Activated naive CD8-positive, alpha-beta T cell treated with anti-CD3 and anti-CD28 coated beads for 36 hours (primary cell): ENCODE results near the gene MUC4. TPM values are rescaled to one million over a fixed set of nuclear protein-coding genes. Genes with fewer than 3 reads are reported as not detected.

Source experiments
- DNase-seq: peaks from one replicate; pipeline ENCODE4 v3.0.0; 2021
- H3K27ac Mint-ChIP-seq: one replicate; pipeline ENCODE4 v1.8.0; 2022; ENCODE audit warnings: mild to moderate bottlenecking, moderate library complexity, mixed read lengths
- H3K27me3 Mint-ChIP-seq: one replicate; pipeline ENCODE4 v1.8.0; 2022; ENCODE audit warnings: mild to moderate bottlenecking, mixed read lengths
- H3K36me3 Mint-ChIP-seq: one replicate; pipeline ENCODE4 v1.8.0; 2021; ENCODE audit warnings: mild to moderate bottlenecking, mixed read lengths
- H3K4me1 Mint-ChIP-seq: one replicate; pipeline ENCODE4 v1.8.0; 2021; ENCODE audit warnings: mixed read lengths
- H3K4me3 Mint-ChIP-seq: one replicate; pipeline ENCODE4 v1.8.0; 2022; ENCODE audit warnings: mild to moderate bottlenecking, moderate library complexity, mixed read lengths
- H3K9me3 Mint-ChIP-seq: one replicate; pipeline ENCODE4 v1.8.0; 2022; ENCODE audit warnings: mixed read lengths
- total RNA-seq, 2 experiments: library from RNA; stranded (reverse); gene quantifications; one replicate each; pipeline ENCODE4 v1.2.3, GENCODE V29; 2021

MUC4 gene, protein sequence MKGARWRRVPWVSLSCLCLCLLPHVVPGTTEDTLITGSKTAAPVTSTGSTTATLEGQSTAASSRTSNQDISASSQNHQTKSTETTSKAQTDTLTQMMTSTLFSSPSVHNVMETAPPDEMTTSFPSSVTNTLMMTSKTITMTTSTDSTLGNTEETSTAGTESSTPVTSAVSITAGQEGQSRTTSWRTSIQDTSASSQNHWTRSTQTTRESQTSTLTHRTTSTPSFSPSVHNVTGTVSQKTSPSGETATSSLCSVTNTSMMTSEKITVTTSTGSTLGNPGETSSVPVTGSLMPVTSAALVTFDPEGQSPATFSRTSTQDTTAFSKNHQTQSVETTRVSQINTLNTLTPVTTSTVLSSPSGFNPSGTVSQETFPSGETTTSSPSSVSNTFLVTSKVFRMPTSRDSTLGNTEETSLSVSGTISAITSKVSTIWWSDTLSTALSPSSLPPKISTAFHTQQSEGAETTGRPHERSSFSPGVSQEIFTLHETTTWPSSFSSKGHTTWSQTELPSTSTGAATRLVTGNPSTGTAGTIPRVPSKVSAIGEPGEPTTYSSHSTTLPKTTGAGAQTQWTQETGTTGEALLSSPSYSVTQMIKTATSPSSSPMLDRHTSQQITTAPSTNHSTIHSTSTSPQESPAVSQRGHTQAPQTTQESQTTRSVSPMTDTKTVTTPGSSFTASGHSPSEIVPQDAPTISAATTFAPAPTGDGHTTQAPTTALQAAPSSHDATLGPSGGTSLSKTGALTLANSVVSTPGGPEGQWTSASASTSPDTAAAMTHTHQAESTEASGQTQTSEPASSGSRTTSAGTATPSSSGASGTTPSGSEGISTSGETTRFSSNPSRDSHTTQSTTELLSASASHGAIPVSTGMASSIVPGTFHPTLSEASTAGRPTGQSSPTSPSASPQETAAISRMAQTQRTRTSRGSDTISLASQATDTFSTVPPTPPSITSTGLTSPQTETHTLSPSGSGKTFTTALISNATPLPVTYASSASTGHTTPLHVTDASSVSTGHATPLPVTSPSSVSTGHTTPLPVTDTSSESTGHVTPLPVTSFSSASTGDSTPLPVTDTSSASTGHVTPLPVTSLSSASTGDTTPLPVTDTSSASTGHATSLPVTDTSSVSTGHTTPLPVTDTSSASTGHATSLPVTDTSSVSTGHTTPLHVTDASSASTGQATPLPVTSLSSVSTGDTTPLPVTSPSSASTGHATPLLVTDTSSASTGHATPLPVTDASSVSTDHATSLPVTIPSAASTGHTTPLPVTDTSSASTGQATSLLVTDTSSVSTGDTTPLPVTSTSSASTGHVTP (N-terminal part only)
- under 1 TPM; 0.08 to 0.14 TPM for total RNA-seq

GRCh38 chr3:195811756-195812155 lies at the start of gene MUC4:
TSS of gene MUC4 (minus strand) at chr3:195811929. CDS start at chr3:195811817, 112 bp downstream.
- no peak for DNase-seq
- Mint-ChIP-seq H3K4me1 (no peaks in the 10 kb centered on the region), H3K9me3 (no peaks in the 10 kb centered on the region), H3K4me3 (no peak within 1 kb of the TSS), H3K27me3 (no peaks in the 10 kb centered on the region), H3K27ac (no peak within 1 kb of the TSS), H3K36me3 (no peaks in the 10 kb centered on the region)

DNA sequence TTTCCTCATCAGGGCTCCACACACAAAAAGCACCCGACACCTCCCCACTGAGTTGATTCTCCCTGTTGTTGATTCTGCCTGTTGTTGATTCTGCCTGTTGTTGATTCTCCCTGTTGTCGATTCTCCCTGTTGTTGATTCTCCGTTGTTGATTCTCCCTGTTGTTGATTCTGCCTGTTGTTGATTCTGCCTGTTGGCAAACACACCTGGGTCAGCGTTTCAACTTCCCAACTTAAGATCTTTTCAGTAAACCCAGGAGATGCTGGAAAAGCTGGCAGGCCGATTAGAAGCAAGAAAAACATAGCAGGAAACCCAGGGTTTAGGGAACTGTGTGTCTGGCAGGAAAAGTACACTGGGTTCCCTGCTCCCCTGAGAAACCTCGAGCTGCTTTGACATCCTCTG lies 48.7 kb upstream of the MUC4 start:
- no peak overlapping the region for H3K4me3 Mint-ChIP-seq
- peak overlapping the region; percentile 3 for H3K27ac Mint-ChIP-seq
- peaks cover 7% of the 10 kb centered on the region for H3K4me1 Mint-ChIP-seq
- no peak for DNase-seq
- H3K27me3 Mint-ChIP-seq = peaks cover 4% of the 10 kb centered on the region
- H3K9me3 Mint-ChIP-seq = no peaks in the 10 kb centered on the region
- no peaks in the 10 kb centered on the region for H3K36me3 Mint-ChIP-seq

GRCh38 chr3:195859846-195860411 lies 48.2 kb upstream of the MUC4 start:
- Mint-ChIP-seq H3K9me3 (no peaks in the 10 kb centered on the region), H3K4me3 (no peak overlapping the region), H3K36me3 (no peaks in the 10 kb centered on the region), H3K27me3 (peaks cover 4% of the 10 kb centered on the region), H3K4me1 (peaks cover 7% of the 10 kb centered on the region), H3K27ac (no peak overlapping the region)
- no peak for DNase-seq

DNA sequence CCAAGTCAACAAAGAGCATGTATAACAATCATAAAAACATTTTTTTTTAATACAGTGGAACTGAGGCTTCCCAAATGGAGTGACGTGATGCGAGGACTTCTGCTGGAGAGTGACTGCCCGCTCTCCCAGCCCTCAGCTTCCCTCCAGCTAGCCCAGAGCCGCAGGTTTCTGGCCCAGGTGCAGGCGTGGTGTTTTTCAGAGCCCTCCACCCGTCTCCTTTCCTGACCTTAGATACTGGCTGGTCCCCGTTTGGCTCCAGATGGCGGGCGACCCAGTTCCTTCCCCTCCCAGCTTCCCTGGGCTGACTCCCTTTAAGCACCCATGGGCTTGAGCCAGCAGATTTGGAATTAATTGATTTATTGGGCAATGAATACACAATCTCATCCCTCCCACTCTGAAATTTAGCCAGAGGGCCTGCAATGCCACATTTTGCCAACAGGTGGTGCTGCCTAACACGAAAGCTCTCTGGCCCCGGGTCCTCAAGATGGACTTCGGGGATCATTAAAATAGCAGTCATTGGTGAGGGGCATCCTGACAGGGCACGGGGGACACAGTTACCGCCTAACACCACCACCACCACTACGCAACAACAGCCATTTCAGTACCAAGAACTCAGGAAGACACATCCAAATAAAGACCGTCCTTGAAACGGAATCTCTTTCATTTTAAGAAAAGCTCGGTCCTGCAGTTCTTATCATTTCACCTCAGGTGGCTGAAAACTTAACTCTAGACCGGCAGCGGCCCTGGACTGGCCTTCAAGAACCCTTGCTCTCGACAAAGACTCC lies 47.5 kb upstream of the MUC4 start:
- H3K4me3 Mint-ChIP-seq = peak overlapping the region; percentile 62
- H3K9me3 Mint-ChIP-seq = no peaks in the 10 kb centered on the region
- no peak overlapping the region for H3K27ac Mint-ChIP-seq

GRCh38 chr3:195856410-195857084 lies 44.8 kb upstream of the MUC4 start:
- Mint-ChIP-seq H3K27me3 (peaks cover 17% of the 10 kb centered on the region), H3K9me3 (no peaks in the 10 kb centered on the region), H3K36me3 (no peaks in the 10 kb centered on the region), H3K27ac (no peak overlapping the region), H3K4me3 (no peak overlapping the region), H3K4me1 (peaks cover 4% of the 10 kb centered on the region)
- DNase-seq = no peak

More for the DNA sequence above, 47.5 kb upstream of the MUC4 start:
- no peaks in the 10 kb centered on the region for H3K36me3 Mint-ChIP-seq
- H3K4me1 Mint-ChIP-seq = peaks cover 7% of the 10 kb centered on the region
- H3K27me3 Mint-ChIP-seq = peaks cover 4% of the 10 kb centered on the region
- DNase-seq = peak; percentile 68

DNA sequence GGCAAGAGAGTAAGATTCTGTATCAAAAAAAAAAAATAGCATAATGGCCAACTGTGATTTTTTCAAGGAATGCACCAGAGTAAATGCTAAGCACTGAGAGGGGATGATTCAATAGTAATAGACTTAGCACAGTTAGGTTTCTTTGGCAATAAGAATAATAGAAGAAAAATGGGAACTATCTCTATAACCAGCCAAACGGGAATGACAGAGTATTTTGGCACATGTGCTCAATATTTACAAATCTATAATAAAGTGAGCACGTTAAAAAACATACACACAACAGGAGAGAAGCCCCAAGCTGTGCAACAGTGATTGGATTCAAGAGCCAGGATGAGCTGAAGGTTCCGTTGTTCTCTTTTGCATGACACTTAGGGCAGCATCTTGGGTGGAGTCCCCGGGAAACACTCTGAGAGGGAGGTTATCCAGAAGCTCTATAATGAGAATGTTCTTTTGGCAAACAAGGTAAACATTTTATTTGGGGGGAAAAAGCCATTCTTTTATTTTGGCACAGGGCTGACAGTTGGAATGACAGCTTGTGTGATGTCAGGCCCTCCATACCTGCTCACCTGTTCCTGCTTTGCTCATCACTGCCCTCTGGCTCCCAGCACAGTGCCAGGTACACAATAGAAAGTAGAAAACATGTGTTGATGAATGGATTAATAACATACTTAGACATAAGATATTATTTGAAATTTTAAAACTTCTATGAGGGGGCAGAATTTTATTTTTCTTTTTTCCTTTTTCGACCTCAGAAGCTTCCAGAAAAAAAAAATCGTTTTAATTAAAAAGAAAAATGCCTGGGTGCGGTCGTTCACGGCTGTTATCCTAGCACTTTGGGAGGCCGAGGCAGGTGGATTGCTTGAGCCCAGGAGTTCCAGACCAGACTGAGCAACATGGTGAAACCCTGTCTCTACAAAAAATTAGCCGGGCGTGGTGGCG lies 44.0 kb upstream of the MUC4 start:
- peaks cover 18% of the 10 kb centered on the region for H3K27me3 Mint-ChIP-seq
- no peak overlapping the region for H3K27ac Mint-ChIP-seq
- peaks cover 9% of the 10 kb centered on the region for H3K4me1 Mint-ChIP-seq
- DNase-seq = no peak
- H3K4me3 Mint-ChIP-seq = no peak overlapping the region
- no peaks in the 10 kb centered on the region for H3K36me3 Mint-ChIP-seq
- no peaks in the 10 kb centered on the region for H3K9me3 Mint-ChIP-seq

DNA sequence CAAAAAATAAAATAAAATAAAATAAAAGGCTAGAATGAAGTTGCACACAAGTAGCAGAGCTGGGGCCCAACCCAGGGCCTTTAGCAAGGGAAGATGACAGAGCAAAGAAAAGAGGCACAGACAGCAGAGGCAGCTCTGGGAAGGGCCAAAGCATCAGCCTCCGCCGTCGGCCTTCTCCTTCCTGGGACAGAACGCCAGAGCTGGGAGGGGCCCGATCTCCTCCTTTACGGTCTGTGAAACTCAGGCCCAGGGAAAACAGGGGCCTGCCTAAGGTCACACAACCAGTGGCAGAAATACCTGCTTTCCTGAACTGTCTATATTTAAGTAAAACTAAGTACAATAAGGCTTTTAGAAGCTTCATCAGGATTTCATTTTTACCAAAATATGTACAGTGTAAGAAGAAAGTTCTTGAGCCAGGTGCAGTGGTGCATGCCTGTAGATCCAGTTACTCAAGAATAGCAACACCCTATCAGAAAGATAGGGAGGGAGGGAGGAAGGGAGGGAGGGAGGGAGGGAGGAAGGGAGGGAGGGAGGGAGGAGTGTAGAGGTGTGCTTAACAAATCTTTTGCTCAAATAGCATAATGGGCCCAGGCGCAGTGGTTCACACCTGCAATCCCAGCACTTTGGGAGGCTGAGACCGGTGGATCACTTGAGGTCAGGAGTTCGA lies 43.0 kb upstream of the MUC4 start:
- Mint-ChIP-seq H3K4me1 (peaks cover 11% of the 10 kb centered on the region), H3K27me3 (peaks cover 18% of the 10 kb centered on the region), H3K27ac (no peak overlapping the region), H3K9me3 (no peaks in the 10 kb centered on the region), H3K4me3 (no peak overlapping the region), H3K36me3 (no peaks in the 10 kb centered on the region)
- no peak for DNase-seq

GRCh38 chr3:195853996-195854395 lies 42.3 kb upstream of the MUC4 start:
- no peak for DNase-seq
- H3K27me3 Mint-ChIP-seq = peaks cover 20% of the 10 kb centered on the region

DNA sequence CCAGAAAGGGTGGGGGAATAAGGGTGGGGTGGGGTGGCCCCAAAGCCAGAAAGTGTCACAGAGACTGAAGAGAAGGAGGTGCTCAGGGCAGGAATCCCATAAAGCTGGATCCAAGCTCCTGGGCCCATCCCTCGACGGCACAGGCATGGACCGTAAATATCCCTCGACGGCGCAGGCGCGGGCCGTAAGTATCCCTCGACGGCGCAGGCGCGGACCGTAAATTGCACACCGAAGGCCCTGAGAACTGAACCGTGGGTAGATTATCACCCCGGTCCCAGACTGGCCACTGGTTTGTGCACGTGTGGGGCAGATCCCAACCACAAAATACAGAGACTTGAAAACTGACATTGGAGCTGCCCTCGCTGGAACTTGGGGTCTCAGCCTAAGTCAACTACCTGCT lies 41.3 kb upstream of the MUC4 start:
- no peak for DNase-seq
- Mint-ChIP-seq H3K4me1 (peaks cover 7% of the 10 kb centered on the region), H3K27me3 (peaks cover 25% of the 10 kb centered on the region), H3K27ac (no peak overlapping the region), H3K9me3 (no peaks in the 10 kb centered on the region), H3K4me3 (no peak overlapping the region), H3K36me3 (no peaks in the 10 kb centered on the region)

More at GRCh38 chr3:195853996-195854395, 42.3 kb upstream of the MUC4 start:
- peaks cover 7% of the 10 kb centered on the region for H3K4me1 Mint-ChIP-seq
- H3K9me3 Mint-ChIP-seq = no peaks in the 10 kb centered on the region
- no peak overlapping the region for H3K4me3 Mint-ChIP-seq
- peak overlapping the region; percentile 51 for H3K27ac Mint-ChIP-seq
- no peaks in the 10 kb centered on the region for H3K36me3 Mint-ChIP-seq

DNA sequence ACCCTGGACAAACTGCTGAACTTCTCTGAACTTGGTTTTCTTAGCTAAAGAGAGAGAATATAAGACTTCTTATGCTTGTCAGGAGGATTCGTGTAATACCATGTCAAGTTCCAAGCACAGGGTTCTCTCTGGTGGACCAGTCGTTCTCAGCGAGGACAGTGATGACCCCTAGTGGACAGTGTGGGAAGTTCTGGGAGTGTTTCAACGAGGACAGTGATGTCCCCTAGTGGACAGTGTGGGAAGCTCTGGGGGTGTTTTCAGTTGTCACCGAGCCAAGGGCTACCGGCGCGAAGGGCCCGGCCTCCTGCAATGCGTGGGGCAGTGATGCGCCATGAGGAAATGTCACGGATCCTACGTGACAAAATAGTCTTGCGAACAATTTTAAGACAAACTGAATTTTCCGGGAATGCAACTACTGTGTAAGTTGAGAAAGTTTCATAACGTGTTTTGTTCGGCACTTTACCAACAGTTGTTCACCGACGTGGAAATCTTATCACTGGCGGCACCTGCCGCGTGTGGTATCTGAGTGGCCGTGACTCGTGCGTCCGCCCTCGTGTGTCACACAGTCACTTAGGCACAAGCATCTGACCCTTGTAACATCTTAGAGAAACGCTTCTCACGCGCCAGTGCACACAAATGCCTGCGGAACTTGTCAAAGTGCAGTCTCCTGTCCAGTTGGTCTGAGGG lies 39.3 kb upstream of the MUC4 start:
- H3K36me3 Mint-ChIP-seq = no peaks in the 10 kb centered on the region
- DNase-seq = peak; percentile 81
- peaks cover 7% of the 10 kb centered on the region for H3K4me1 Mint-ChIP-seq
- H3K27ac Mint-ChIP-seq = no peak overlapping the region
- no peaks in the 10 kb centered on the region for H3K9me3 Mint-ChIP-seq
- H3K4me3 Mint-ChIP-seq = no peak overlapping the region
- peaks cover 25% of the 10 kb centered on the region for H3K27me3 Mint-ChIP-seq

DNA sequence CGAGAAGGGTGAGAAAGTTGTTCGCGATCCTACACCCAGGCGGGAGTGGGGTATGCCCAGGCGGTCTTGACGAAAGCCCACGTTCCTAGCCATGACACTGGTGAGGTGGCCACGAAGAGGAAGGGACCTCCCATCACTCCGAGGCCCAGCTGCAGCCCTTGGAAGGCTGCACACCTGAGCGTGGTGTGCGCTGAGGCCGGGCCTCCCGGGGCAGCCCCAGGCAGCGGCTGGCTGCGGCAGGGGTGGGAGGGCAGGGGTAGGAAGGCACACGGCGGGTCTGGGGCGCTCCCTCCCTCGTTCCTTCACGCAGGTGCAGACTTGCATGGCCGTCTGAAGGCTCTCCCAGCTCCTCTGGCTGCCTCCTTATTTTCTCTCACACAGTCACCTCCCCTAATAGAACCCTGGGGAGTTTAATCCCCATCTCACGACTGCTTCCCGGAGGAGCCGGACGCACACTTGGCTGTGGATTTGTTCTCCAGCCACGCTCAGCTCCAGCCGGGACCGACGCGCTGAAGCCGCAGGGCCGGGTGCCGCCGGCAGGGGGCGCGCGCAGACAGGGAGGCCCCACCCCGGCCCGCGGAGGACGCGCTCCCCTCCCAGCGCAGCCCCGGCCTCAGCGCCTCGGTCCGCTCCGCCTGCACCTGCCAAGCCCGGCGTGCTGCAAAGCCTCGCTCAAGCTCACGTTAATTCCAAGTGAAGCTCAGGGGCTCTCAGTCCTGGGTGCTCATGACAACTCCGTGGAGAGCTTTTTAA lies 37.8 kb upstream of the MUC4 start:
- Mint-ChIP-seq H3K36me3 (no peaks in the 10 kb centered on the region), H3K9me3 (no peaks in the 10 kb centered on the region), H3K4me3 (no peak overlapping the region), H3K4me1 (peaks cover 9% of the 10 kb centered on the region), H3K27ac (no peak overlapping the region), H3K27me3 (peaks cover 25% of the 10 kb centered on the region)
- peak; percentile 70 for DNase-seq
